HL-60/S4 treated with phorbol 12-myristate 13-acetate at 8.2 ng/mL for 4 days and 3 days (cell line): ENCODE data around the gene CORO2A.

Experiments
- in situ Hi-C: fragments of 300-500 bp; cut with MboI; formaldehyde crosslinking; loops from 2 replicates; pipeline ENCODE4 v1.15.0; 2022; ENCODE audit warnings: low sequenced_read_pairs

The CORO2A gene

DNA sequence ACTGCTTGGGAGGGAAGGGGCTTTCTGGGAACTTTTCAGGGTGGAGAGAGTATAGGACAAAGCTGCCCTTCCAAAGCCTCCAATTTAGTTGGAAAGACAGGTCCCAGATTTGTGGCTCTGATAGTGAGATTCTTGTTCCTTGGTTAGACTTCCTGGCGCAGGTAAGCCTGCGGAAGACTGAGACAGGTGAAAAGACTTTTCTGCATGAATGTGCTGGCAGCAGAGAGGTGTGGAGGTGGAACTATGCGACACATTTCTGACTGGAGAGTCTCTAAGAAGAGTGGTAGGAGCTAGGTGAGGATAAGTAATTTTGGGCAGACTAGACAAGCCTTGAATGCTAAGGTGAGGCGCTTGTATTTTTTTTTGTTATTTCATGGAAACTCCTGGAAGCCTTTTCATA is 106.0 kb downstream of the CORO2A start:
- in situ Hi-C loops, result no loop called here

DNA sequence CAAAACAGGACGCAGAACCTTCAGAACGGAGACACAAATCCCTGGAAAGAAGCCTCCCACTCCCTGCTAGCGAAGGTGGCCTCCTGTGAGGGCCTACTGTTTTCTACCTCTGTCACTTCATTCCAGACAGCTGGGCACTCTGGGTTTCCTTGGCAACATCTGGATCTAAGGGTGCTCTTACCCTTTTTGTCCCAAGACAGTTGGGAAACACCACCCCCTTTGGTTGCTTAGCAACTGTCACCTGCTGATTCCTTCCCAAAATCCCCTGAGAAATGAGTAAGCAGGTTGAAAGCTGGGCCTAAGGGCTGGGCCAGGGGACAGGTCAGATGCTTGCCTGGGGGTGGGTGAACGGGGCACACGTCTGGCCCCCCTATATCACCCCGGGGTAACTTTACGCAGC is 106.5 kb downstream of the CORO2A start:
- in situ Hi-C loops, result no loop called here

DNA sequence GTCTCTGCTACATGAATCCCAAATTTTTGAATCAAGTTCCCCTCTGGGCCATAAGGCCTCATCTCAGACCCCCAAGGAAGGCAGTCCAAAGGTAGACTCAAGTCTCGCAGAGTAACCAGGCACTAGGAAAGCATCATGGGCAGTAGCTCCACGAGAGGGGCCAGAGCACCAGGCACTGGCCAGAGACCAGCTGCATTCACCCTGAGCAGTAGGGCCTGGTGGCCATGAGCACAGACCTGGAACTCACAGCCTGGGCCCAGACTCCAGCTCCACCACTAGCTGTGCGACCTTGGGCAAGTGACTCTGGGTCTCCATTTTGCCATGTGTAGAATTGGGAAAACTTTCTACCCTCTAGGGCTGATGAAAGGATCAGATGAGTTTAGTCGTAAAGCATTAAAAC is 107.4 kb downstream of the CORO2A start:
- in situ Hi-C loops, result no loop called here

DNA sequence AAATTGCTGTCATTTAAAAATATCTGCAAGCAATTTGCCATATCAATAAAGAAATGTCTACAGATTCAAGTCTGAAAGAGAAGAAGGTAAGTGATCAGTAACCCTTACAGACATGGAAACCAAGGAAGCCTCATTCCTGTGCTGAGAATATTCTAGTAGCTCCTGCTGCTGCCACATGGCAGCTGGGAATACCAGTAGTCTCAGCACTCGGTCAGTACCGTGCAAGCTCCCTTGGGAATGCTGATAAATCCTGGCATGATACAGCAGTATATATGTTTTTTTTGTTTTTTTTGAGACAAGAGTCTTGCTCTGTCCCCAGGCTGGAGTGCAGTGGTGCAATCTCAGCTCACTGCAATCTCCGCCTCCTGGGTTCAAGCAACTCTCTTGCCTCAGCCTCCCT is 108.0 kb downstream of the CORO2A start:
- in situ Hi-C loops, result no loop called here

DNA sequence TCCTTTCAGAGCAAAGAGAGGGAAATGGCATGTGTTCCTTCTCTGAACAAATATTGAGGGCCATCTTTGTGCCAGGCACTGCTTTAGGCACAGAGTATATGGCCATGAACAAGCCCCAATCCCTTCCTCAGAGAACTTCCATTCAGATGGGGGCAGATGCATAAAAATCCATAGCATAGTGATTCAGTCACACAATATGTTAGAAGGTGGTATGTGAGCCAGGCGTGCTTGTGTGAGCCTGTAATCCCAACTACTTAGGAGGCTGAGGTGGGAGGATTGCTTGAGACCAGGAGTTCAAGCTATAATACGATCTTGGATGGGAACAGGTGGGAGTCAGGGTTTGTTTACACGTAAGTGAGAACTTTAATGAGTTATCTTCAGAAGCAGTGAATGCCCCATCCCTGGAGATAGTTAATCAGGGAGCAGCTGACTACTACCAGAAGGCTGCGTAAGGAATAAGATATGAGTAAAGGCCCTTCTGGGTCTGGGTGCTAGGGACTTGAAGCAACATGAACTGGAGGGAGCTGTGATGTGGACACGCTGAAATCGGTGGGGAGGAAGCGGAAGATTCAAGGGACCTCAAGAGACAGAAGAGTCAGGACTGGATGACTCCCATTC is 108.8 kb downstream of the CORO2A start:
- in situ Hi-C loops, result no loop called here

DNA sequence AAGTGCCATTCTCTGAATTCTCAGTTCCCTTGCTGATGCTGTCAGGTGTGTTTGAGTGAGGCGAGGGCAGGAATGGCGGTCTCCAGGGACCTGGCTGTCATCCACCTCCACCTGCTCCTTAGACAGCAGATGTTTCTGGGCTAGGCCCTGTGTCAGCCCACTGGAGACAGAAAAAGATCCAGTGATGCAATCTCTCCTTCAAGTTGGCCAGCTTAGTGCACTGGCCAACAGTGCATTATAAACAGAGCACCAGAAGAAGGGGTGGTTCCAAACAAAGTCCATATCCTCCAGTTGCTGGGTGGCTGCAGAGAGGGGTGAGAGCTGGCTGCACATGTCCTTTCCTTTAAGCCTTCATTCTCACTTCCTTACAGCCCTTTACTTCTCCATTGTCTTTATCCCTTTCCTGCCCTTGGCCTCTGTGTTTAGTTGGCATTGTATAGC is 109.4 kb downstream of the CORO2A start:
- in situ Hi-C loops, result no loop called here

DNA sequence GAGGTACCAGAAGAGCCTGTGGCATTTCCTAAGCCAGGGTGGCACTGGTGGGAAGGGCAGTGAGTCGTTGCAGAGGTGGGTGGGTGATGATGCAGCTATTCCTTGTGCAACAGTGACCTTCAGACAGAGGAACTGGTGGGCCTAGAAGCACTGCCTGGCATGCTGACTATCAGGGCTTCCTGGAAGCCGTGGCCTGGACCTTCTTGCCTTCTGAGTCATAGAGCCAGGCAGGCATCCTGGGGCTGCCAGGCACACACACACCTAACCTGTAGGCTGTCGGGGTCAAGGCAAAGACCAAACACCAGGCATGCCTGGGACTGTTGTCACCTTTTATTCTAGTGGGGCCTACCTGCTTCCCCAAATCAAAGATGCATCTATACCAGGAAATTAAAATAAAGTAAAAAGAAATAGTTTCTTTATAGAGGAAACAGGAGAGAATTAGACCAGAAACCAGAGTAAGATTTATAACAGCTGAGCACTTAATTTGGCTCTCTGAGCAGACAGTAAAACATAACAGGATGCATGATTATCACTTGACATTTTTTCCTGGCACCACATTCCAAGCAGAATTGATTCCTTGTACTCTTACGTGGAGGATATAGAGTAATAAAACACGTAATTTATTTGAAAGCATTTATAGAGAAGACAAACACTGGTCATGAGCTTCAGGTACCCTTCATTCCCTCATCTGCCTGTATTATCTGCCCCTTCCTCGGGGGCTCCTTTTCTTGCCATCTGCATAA is 110.8 kb downstream of the CORO2A start:
- in situ Hi-C loops, result no loop called here

DNA sequence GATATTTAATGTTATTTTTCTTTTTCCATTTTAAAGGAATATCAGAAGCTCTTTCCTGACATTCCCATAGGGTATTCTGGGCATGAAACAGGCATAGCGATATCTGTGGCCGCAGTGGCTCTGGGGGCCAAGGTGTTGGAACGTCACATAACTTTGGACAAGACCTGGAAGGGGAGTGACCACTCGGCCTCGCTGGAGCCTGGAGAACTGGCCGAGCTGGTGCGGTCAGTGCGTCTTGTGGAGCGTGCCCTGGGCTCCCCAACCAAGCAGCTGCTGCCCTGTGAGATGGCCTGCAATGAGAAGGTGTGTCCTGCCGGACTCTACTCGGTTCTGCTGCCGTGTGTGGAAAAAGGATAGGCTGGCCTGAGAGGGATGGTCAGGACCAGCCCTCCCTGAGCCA is 111.7 kb downstream of the CORO2A start:
- in situ Hi-C loops, result no loop called here

DNA sequence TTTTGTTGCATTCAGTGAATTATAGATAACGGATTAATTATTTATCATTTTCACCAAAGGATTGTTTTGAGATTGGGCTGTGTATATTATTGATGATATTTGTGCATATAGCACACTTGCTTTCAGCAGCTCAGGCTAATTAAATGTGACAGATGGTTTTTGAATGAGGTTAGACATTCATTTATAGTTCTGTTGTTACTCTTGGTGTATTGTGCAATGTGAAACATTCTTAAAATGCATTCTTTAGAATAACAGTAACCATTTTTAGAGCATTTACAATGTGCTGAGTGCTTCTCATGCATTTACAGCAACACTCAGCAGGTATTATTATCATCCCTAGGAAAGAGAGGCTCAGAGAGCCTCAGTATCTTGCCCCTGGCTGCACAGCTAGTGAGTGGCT is 112.1 kb downstream of the CORO2A start:
- in situ Hi-C loops, result no loop called here

DNA sequence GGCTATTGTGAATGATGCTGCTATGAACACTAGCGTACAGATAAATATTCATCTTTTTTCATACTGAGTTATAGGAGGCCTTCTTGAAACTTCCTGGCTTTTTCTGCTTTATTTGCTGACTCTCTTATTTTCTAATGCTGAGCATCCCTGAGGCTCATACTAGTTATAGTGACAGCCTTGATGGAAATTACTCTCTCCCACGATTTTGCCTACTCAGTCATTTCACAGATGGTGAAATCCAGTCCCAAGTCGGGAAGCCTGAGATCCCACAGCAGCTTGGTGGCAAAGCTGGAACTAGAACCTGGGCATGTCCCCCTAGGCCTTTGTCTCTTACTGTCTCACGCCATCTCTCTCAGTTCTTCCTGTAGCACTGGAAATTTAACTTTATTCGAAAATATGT is 113.5 kb downstream of the CORO2A start:
- in situ Hi-C loops, result loop anchor here (10.0 kb wide), 1 partner anchor 196 kb away; no protein-coding TSS in a partner anchor

DNA sequence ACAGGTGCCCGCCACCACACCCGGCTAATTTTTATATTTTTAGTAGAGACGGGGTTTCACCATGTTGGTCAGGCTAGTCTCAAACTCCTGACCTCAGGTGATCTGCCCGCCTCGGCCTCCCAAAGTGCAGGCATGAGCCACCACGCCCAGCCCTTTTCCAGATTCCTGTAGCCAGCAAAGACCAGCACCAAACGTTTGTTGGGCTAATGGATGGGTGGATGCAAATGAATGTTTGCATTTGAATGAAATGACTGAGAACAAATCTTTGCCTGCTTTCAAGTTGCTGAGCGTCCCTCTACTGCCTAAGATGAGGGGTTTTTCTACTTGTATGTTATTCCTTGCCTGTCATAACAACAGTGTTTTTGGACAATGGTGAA is 115.9 kb downstream of the CORO2A start:
- in situ Hi-C loops, result loop anchor here (10.0 kb wide), 1 partner anchor 198 kb away; no protein-coding TSS in a partner anchor

DNA sequence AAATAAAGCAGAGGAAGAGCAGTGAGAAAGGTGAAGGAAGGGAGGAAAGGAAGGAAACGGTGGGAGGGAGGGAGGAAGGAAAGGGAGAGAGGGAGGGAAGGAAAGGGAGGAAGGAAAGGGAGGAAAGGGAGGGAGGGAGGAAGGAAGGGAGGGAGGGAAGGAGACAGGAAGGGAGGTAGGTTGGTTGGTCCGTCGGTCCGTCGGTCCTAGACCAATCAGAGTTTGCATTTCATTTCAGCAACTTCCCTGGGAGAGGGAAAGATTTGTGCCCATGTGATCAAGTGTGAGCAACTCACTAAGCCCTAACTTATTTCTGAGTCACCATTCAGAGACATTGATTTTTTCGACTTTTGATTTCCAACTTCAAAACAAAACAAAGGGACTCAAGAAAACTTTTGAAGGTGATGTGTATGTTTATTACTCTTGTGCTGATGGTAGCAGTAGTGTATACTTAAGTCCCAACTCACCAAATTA is 117.1 kb downstream of the CORO2A start:
- in situ Hi-C loops, result loop anchor here (10.0 kb wide), 1 partner anchor 199 kb away; no protein-coding TSS in a partner anchor

DNA sequence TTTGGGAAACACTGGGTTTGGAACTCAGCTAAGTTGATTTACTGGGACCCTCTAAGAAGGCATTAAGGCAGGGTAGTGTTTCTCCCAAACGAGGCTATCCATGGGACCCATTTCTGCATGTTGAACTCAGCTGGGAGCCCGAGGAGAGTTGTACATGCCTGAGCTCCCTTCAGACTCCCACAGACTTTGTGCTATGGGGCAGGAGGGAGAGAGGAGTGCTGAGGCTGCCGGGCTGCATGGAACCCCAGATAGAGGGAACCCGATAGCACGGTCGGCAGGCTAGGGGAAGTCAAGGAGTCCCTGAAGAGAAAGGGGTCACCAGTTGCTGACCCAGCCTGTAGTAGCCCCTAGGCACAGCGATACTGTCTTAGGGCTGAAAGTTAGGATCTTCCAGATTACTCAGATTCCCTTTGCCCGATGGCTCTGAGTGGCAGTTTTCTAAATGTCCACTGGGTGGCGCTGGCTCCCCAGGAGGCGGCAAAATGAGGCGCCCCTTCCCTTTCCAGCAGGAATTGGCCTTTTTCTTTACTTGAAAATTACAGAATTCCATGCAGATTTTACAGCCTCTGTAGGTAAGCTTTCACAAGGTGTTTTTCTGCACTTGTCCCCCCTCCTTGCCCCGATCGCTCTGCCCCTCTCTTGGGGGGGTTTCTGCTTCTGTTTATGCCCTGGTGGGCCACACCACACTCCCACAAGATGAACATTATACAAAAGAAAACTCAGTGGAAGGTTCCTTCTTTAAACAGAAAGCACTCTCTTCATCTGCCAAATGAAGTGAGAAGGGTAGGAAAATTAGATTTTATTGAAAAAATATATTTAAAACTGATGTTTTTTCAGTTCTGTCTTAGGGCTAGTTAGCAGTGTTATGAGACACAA is 118.1 kb downstream of the CORO2A start:
- in situ Hi-C loops, result loop anchor here (10.0 kb wide), 1 partner anchor 200 kb away; no protein-coding TSS in a partner anchor

DNA sequence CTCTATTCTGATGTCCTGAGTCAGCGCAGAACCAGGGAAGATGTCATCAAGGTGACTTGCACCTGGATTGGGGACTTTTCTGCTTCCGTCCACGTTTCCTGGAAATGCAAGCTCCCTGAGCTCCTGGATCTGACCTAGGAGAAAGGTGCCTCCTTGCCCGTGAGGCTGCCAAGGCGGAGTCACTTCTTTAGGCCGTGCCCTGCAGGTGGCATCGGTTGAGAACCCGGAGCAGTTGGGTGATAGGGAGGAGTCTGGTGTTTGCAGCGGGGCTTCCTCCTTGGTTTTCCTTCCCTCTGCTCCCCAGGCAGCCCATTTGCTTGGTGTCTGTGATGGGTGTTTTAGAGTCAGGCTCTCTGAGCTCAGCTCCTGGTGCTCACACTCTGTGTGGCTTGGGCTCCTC is 120.7 kb downstream of the CORO2A start:
- in situ Hi-C loops, result loop anchor here (10.0 kb wide), 1 partner anchor 203 kb away; no protein-coding TSS in a partner anchor
